OCI-LY7 (cell line): ENCODE results near the gene KRTAP12-2.

ENCODE experiments used
- EZH2phosphoT487 ChIP-seq: fragments of 200-600 bp; sonication (generic); IDR thresholded peaks from 2 replicates; pipeline ENCODE4 v1.6.1; 2018; ENCODE audit warnings: low read depth, borderline replicate concordance, mild to moderate bottlenecking, mixed run types, antibody characterized with exemption, low read length, moderate library complexity, mixed read lengths
- TF ChIP-seq, protein P1 (sequence below): fragments of 200-600 bp; sonication (generic); conservative IDR thresholded peaks from 2 replicates; pipeline ENCODE4 v1.5.1; 2014; ENCODE audit warnings: mild to moderate bottlenecking, antibody characterized with exemption, low read length, moderate library complexity, mixed read lengths

DNA sequence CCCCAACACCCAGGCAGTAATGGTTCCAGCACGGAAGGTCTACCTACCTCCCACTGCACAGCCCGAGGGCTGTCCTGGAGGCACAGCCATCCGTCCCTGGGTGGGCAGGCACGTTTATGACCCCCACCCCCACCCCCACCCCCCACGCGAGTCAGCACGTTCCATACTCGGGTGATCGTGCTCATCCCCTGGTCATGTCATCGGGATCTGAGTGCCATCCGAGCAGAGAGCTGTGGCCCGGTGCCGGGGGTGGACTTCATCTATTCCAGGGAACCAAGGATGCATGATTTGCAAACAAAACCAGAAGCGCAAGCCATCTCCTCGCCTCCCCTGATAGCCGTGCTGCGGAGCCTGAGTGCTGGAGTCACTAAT is 43.6 kb upstream of the KRTAP12-2 start:
- TF ChIP-seq, protein P1, sequence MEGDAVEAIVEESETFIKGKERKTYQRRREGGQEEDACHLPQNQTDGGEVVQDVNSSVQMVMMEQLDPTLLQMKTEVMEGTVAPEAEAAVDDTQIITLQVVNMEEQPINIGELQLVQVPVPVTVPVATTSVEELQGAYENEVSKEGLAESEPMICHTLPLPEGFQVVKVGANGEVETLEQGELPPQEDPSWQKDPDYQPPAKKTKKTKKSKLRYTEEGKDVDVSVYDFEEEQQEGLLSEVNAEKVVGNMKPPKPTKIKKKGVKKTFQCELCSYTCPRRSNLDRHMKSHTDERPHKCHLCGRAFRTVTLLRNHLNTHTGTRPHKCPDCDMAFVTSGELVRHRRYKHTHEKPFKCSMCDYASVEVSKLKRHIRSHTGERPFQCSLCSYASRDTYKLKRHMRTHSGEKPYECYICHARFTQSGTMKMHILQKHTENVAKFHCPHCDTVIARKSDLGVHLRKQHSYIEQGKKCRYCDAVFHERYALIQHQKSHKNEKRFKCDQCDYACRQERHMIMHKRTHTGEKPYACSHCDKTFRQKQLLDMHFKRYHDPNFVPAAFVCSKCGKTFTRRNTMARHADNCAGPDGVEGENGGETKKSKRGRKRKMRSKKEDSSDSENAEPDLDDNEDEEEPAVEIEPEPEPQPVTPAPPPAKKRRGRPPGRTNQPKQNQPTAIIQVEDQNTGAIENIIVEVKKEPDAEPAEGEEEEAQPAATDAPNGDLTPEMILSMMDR: no peak
- TF ChIP-seq EZH2phosphoT487: no peak
